ENCODE data around the gene TEKT1.

Gene TEKT1

GRCh38 chr17:6811510-6811909 is 20.0 kb downstream of the TEKT1 start:
- Histone ChIP-seq H3K9me3 (ENCODE audit: control insufficient read depth, insufficient read depth, low read length) (no peaks in the 10 kb centered on the region), H3K4me3 (ENCODE audit: low read depth, low read length) (no peak overlapping the region), H3K4me1 (ENCODE audit: control insufficient read depth, insufficient read depth, low read length) (no peaks in the 10 kb centered on the region), H3K9ac (ENCODE audit: low read depth, low read length) (no peak overlapping the region), H3K36me3 (ENCODE audit: control insufficient read depth, insufficient read depth, low read length) (no peaks in the 10 kb centered on the region), H3K27me3 (ENCODE audit: control insufficient read depth, insufficient read depth, low read length) (no peaks in the 10 kb centered on the region)

- peaks cover 5% of the 10 kb centered on the region for H3K27me3 ChIP-seq (ENCODE audit: control insufficient read depth, insufficient read depth, low read length)
Observed at GRCh38 chr17:6800422-6801027, 31.0 kb downstream of the TEKT1 start.

GRCh38 chr17:6799738-6800137 is 31.8 kb downstream of the TEKT1 start:
- Histone ChIP-seq H3K9me3 (ENCODE audit: control insufficient read depth, insufficient read depth, low read length) (no peaks in the 10 kb centered on the region), H3K36me3 (ENCODE audit: control insufficient read depth, insufficient read depth, low read length) (no peaks in the 10 kb centered on the region), H3K27me3 (ENCODE audit: control insufficient read depth, insufficient read depth, low read length) (peaks cover 5% of the 10 kb centered on the region), H3K9ac (ENCODE audit: low read depth, low read length) (no peak overlapping the region), H3K4me3 (ENCODE audit: low read depth, low read length) (no peak overlapping the region), H3K4me1 (ENCODE audit: control insufficient read depth, insufficient read depth, low read length) (no peaks in the 10 kb centered on the region)

More at GRCh38 chr17:6800422-6801027, 31.0 kb downstream of the TEKT1 start:
- no peaks in the 10 kb centered on the region for H3K9me3 ChIP-seq (ENCODE audit: control insufficient read depth, insufficient read depth, low read length)
- H3K36me3 ChIP-seq (ENCODE audit: control insufficient read depth, insufficient read depth, low read length), result no peaks in the 10 kb centered on the region
- H3K4me3 ChIP-seq (ENCODE audit: low read depth, low read length), result no peak overlapping the region
- H3K9ac ChIP-seq (ENCODE audit: low read depth, low read length), result no peak overlapping the region
- no peaks in the 10 kb centered on the region for H3K4me1 ChIP-seq (ENCODE audit: control insufficient read depth, insufficient read depth, low read length)

- no peaks in the 10 kb centered on the region for H3K4me1 ChIP-seq (ENCODE audit: control insufficient read depth, insufficient read depth, low read length)
Observed at GRCh38 chr17:6797718-6798351, 33.7 kb downstream of the TEKT1 start.

GRCh38 chr17:6796887-6797490 is 34.5 kb downstream of the TEKT1 start:
- H3K4me1 ChIP-seq (ENCODE audit: control insufficient read depth, insufficient read depth, low read length), result no peaks in the 10 kb centered on the region
- H3K9me3 ChIP-seq (ENCODE audit: control insufficient read depth, insufficient read depth, low read length), result no peaks in the 10 kb centered on the region
- peaks cover 5% of the 10 kb centered on the region for H3K27me3 ChIP-seq (ENCODE audit: control insufficient read depth, insufficient read depth, low read length)
- H3K4me3 ChIP-seq (ENCODE audit: low read depth, low read length), result no peak overlapping the region
- H3K36me3 ChIP-seq (ENCODE audit: control insufficient read depth, insufficient read depth, low read length), result no peaks in the 10 kb centered on the region
- no peak overlapping the region for H3K9ac ChIP-seq (ENCODE audit: low read depth, low read length)

More at GRCh38 chr17:6797718-6798351, 33.7 kb downstream of the TEKT1 start:
- Histone ChIP-seq H3K36me3 (ENCODE audit: control insufficient read depth, insufficient read depth, low read length) (no peaks in the 10 kb centered on the region), H3K27me3 (ENCODE audit: control insufficient read depth, insufficient read depth, low read length) (peaks cover 5% of the 10 kb centered on the region), H3K9ac (ENCODE audit: low read depth, low read length) (no peak overlapping the region), H3K9me3 (ENCODE audit: control insufficient read depth, insufficient read depth, low read length) (no peaks in the 10 kb centered on the region), H3K4me3 (ENCODE audit: low read depth, low read length) (no peak overlapping the region)

- no peak overlapping the region for H3K9ac ChIP-seq (ENCODE audit: low read depth, low read length)
Observed at GRCh38 chr17:6796017-6796886, 35.3 kb downstream of the TEKT1 start.

GRCh38 chr17:6793748-6794493 is 37.6 kb downstream of the TEKT1 start:
- H3K9me3 ChIP-seq (ENCODE audit: control insufficient read depth, insufficient read depth, low read length), result no peaks in the 10 kb centered on the region
- H3K4me3 ChIP-seq (ENCODE audit: low read depth, low read length), result no peak overlapping the region
- no peak overlapping the region for H3K9ac ChIP-seq (ENCODE audit: low read depth, low read length)
- H3K4me1 ChIP-seq (ENCODE audit: control insufficient read depth, insufficient read depth, low read length), result no peaks in the 10 kb centered on the region
- H3K36me3 ChIP-seq (ENCODE audit: control insufficient read depth, insufficient read depth, low read length), result no peaks in the 10 kb centered on the region
- H3K27me3 ChIP-seq (ENCODE audit: control insufficient read depth, insufficient read depth, low read length), result peaks cover 6% of the 10 kb centered on the region

More at GRCh38 chr17:6796017-6796886, 35.3 kb downstream of the TEKT1 start:
- H3K9me3 ChIP-seq (ENCODE audit: control insufficient read depth, insufficient read depth, low read length), result no peaks in the 10 kb centered on the region
- H3K36me3 ChIP-seq (ENCODE audit: control insufficient read depth, insufficient read depth, low read length), result no peaks in the 10 kb centered on the region
- no peaks in the 10 kb centered on the region for H3K4me1 ChIP-seq (ENCODE audit: control insufficient read depth, insufficient read depth, low read length)
- peaks cover 5% of the 10 kb centered on the region for H3K27me3 ChIP-seq (ENCODE audit: control insufficient read depth, insufficient read depth, low read length)
- no peak overlapping the region for H3K4me3 ChIP-seq (ENCODE audit: low read depth, low read length)

GRCh38 chr17:6789146-6789545 is 42.4 kb downstream of the TEKT1 start:
- Histone ChIP-seq H3K27me3 (ENCODE audit: control insufficient read depth, insufficient read depth, low read length) (peaks cover 2% of the 10 kb centered on the region), H3K4me1 (ENCODE audit: control insufficient read depth, insufficient read depth, low read length) (no peaks in the 10 kb centered on the region), H3K36me3 (ENCODE audit: control insufficient read depth, insufficient read depth, low read length) (no peaks in the 10 kb centered on the region), H3K9ac (ENCODE audit: low read depth, low read length) (no peak overlapping the region), H3K4me3 (ENCODE audit: low read depth, low read length) (no peak overlapping the region), H3K9me3 (ENCODE audit: control insufficient read depth, insufficient read depth, low read length) (no peaks in the 10 kb centered on the region)

GRCh38 chr17:6787081-6787693 is 44.3 kb downstream of the TEKT1 start:
- H3K4me3 ChIP-seq (ENCODE audit: low read depth, low read length), result no peak overlapping the region
- no peak overlapping the region for H3K9ac ChIP-seq (ENCODE audit: low read depth, low read length)
- no peaks in the 10 kb centered on the region for H3K9me3 ChIP-seq (ENCODE audit: control insufficient read depth, insufficient read depth, low read length)
- no peaks in the 10 kb centered on the region for H3K36me3 ChIP-seq (ENCODE audit: control insufficient read depth, insufficient read depth, low read length)
- H3K27me3 ChIP-seq (ENCODE audit: control insufficient read depth, insufficient read depth, low read length), result peaks cover 2% of the 10 kb centered on the region
- H3K4me1 ChIP-seq (ENCODE audit: control insufficient read depth, insufficient read depth, low read length), result no peaks in the 10 kb centered on the region

- no peaks in the 10 kb centered on the region for H3K4me1 ChIP-seq (ENCODE audit: control insufficient read depth, insufficient read depth, low read length)
- H3K4me3 ChIP-seq (ENCODE audit: low read depth, low read length), result no peak overlapping the region
- H3K9ac ChIP-seq (ENCODE audit: low read depth, low read length), result no peak overlapping the region
- peaks cover 2% of the 10 kb centered on the region for H3K27me3 ChIP-seq (ENCODE audit: control insufficient read depth, insufficient read depth, low read length)
- H3K36me3 ChIP-seq (ENCODE audit: control insufficient read depth, insufficient read depth, low read length), result no peaks in the 10 kb centered on the region
- H3K9me3 ChIP-seq (ENCODE audit: control insufficient read depth, insufficient read depth, low read length), result no peaks in the 10 kb centered on the region
Observed at GRCh38 chr17:6786618-6787017, 44.9 kb downstream of the TEKT1 start.

GRCh38 chr17:6782244-6782643 is 49.3 kb downstream of the TEKT1 start:
- no peaks in the 10 kb centered on the region for H3K36me3 ChIP-seq (ENCODE audit: control insufficient read depth, insufficient read depth, low read length)
- no peak overlapping the region for H3K9ac ChIP-seq (ENCODE audit: low read depth, low read length)
- H3K9me3 ChIP-seq (ENCODE audit: control insufficient read depth, insufficient read depth, low read length), result no peaks in the 10 kb centered on the region
- H3K4me1 ChIP-seq (ENCODE audit: control insufficient read depth, insufficient read depth, low read length), result no peaks in the 10 kb centered on the region
- no peak overlapping the region for H3K4me3 ChIP-seq (ENCODE audit: low read depth, low read length)
- H3K27me3 ChIP-seq (ENCODE audit: control insufficient read depth, insufficient read depth, low read length), result peaks cover 12% of the 10 kb centered on the region
